Activated CD4-positive, CD25-positive, alpha-beta regulatory T cell treated with anti-CD3 and anti-CD28 coated beads, Interleukin-2, amount 50 U/mL, for 72 hours (primary cell): ENCODE results near the gene ZNF438.
"Not testable (repeated sequence)": the region's sequence is repeated elsewhere in the genome, so short reads cannot be mapped to it uniquely, and the experiment has no call there.

Experiments used
- DNase-seq: peaks from one replicate; pipeline ENCODE4 v3.0.0; 2021

The ZNF438 gene

DNA sequence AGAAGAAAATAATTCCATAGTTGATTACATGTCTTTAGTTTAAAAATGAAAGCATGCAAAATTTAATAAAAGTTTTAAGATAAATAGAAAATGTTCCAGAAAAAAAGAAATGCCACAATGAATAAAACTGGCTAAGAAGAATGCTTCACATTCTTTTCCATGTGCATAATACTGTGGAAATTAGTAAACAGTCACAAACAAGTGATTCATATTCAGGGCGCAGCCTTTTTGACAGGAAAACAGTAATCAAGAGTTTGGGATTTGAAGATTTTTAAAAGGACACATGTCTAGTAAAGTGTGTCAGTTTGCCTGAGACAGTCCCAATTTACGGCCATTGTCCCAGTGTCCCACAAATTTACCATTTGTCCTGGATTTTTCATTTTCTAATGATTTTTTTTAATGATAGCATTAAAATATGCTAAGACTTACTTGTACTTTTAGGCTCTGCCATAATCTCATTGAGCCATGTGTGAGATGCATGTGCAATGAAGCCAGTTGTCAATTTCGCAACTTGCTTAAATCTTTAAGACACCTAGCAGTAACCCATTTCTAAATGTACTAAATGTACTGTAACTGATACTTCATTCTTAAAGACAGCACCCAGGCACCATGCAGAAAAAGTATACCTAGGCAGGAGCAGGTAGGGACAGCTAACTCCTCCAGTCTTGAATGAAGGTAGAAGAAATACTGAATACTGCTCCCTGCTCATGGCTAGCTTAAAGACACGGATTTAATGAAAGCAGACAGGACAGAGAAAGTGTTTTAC lies 46.9 kb downstream of the ZNF438 start:
- DNase-seq: no peak

DNA sequence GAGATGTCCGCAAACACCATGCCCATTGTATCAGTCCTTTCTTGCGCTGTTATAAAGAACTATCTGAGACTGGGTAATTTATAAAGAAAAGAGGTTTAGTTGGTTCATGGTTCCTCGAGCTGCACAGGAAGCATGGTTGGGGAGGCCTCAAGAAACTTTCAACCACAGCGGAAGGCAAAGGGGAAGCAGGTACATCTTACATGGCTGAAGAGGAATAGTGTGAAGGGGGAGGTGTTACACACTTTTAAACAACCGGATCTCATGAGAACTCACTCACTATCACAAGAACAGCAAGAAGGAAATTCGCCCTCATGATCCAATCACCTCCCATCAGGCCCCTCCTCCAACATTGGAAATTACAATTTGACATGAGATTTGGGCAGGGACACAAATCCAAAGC lies 48.5 kb downstream of the ZNF438 start:
- not testable (repeated sequence) for DNase-seq

GRCh38 chr10:30980951-30981616 lies 50.6 kb downstream of the ZNF438 start:
- no peak for DNase-seq

DNA sequence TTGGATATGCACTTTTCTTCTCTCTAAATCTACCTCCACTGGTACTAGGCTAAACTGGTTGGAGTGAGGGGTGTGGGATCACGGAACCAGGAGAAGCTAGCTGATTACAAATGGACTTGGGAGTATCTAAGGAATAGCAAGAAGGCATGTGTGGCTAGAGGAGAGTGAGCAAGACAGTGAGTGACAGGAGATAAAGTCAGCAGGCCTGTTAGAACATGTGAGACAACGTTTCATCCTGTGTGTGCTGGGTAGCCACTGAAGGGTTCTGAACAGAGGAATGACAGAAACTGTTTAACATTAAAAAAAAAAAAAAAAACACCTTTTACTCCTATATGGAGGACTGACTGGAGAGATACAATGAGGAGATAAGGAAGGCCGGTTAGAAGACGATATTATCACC lies 51.7 kb downstream of the ZNF438 start:
- DNase-seq: no peak

DNA sequence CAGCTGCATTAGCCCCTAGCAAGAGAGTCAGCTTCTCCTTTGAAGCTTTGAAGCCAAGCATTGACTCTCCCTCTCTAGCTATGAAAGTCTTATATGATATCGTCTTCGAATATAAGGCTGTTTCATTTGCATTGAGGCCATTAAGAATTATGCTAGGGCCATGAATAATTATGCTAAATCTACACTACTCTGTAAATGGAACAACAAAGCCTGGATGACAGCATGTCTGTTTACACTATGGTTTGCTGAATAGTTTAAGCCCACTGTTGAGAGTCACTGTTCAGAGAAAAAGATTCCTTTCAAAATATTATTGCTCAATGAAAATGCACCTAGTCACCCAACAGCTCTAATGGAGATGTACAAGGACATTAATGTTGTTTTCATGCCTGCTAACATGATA lies 52.8 kb downstream of the ZNF438 start:
- DNase-seq: no peak

GRCh38 chr10:30977385-30977784 lies 54.3 kb downstream of the ZNF438 start:
- no peak for DNase-seq

GRCh38 chr10:30974773-30975415 lies 56.8 kb downstream of the ZNF438 start:
- no peak for DNase-seq

GRCh38 chr10:30974355-30974754 lies 57.3 kb downstream of the ZNF438 start:
- DNase-seq: no peak

DNA sequence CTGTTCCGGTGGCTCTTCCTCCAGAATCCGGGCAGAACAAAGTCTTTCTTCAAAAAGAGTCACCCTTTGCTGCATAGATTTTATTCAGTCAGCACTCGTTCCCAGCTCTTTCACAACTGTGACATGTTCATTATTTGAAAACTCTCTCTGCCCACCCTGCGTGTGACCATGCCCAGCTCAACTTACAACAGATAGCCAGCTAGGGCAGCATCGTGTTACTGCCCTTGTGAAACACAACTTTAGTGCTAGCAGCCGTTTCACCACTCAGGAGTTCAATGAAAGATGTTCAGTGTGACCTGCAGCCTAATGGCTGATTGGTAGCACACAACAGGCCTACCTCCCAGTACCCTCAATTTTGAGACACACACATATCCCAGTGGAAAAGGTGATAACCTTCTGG lies 57.9 kb downstream of the ZNF438 start:
- DNase-seq: no peak

DNA sequence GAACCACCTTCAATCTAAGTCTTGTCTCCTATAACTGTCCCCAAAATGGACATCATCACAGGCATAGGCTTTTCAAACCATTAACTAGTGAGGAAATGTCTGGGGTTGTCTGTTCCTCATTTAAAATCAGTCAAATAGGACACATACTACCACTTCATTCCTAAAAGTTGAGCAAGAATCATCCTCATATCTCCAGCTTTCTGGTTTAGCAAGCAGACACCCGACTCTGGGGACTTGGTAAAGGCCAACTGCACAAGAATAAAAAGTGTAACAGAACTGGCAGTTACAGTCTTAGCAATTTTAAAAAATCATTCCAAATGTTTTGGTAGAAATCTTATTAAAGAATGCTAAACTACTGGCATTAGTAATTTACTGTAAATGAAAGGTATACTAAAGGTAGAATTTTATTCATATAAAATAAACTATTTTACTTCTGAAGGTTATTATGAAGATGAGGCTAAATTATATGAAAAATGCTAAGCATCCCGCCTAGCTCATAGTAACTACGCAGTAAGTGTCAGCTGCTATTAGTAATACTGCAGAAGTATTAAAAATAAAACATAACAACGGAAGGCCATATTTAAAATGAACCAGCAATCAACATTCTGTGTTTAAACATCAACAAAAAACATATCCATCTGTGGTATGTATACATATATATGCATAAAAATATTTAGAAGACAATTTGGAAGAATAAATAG lies 60.8 kb downstream of the ZNF438 start:
- no peak for DNase-seq

- DNase-seq: no peak
Observed at GRCh38 chr10:30968711-30969110, 63.0 kb downstream of the ZNF438 start.

DNA sequence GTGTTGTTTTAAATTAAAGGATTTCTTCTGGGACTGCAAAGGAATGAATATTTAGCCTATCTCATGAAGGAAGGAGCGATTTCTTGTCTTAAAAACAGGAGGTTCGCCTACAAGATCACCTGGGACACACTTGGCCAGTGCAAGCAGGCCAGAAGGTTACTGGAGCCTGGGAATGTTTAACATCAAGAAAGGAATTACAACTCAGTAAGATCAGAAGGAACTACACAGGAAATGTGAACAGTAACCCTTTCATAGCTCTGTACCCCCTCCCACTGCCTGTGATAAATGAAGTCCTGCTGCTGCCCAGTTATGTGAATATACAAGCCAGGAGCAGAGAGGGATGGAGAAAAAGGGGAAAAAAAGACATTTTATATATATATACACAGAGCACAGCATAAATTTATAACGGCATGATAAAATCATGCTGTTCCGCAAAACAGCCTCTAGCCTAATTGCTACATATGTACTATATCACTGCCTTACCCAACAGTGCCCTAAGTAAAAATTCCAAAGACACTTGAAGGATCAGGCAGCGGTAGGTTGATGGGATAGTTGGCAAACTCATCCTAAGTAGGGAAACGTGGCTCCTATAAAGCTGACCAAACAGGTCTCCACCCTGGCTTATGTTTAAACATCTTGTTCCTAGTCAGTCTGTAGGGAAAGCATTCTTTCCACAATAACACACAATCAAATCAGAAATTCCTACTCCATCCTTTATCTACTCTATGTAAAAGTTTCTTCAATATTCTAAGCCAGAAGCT lies 63.8 kb downstream of the ZNF438 start:
- no peak for DNase-seq

- DNase-seq: no peak
Observed at GRCh38 chr10:30963992-30964930, 67.4 kb downstream of the ZNF438 start.

DNA sequence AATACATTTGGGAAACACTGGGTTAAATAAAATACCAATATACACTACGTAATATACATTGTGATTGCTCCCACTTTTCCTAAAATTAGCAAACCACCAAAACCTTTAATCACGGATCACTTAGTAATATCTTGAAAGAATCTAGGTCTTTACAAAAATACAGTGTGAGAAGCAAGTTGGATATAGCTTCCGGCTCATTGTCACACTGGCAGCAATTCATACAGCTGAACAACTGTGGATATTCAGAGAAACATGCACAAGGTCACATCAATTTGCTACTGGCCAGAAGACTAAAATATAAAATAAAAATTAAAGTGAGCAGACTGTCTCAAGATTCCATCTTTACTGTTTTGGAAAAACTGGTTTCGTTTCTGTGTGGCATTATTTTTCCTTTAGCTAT lies 69.1 kb downstream of the ZNF438 start:
- DNase-seq: no peak

GRCh38 chr10:30959836-30960210 lies 71.8 kb downstream of the ZNF438 start:
- DNase-seq: no peak

- DNase-seq: not testable (repeated sequence)
Observed at GRCh38 chr10:30949218-30949617, 82.4 kb downstream of the ZNF438 start.

DNA sequence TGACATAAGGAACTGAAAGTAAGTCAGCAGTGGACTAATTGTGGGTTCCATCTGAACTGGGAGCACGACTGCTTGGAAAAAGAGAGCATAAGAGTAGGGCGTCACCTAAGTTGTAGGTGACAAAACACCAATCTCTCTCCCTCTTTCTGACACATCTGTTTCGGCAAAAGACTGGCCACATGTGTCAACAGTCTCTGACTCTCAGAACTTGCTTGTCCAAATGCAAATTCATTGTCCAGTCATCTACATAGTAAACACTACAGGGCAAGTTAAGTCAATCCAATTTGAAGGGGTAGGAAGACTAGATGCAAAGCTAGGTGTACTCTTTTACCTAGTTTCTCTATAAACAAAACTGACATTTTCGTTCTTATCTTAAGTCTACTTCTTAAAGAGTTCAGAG lies 87.7 kb downstream of the ZNF438 start:
- DNase-seq: no peak

- no peak for DNase-seq
Observed at GRCh38 chr10:30943451-30943850, 88.2 kb downstream of the ZNF438 start.

- no peak for DNase-seq
Observed at GRCh38 chr10:30940256-30940655, 91.4 kb downstream of the ZNF438 start.

DNA sequence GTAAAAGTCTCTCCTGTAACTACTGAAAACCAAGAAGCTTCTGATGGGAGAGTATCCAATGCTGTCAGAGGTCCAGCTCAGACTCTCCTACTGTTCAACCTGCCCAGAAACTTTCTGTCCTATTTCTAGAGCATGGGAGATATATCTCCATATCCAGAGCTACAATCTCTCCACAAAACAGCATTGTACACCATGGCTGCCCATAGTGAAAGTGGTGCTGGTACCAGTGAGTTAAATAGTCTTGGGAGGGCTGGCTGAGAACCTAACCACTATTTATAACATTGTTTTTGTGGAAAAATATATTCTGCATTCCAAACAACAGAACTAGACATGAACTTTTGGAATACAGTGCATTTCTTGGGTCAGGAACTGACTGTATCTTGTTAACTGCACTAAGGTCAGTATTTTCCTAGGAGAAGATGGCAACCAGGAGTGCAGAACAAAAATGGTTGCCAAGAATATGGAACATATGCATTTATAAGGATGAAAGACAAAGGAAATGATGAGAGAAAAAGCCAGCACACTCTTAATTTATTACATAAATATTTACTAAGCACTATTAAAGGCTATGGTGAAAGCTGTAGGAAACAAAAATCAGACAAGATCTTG lies 91.9 kb downstream of the ZNF438 start:
- DNase-seq: no peak

- no peak for DNase-seq
Observed at GRCh38 chr10:30935078-30935477, 96.6 kb downstream of the ZNF438 start.
